HepG2 (cell line): ENCODE results near the gene RPS6KB2. TPM values are rescaled to one million over a fixed set of nuclear protein-coding genes. Genes with fewer than 3 reads are reported as not detected.
A peak's percentile ranks its signal among the peaks of the same experiment; 100 is the strongest.

Source experiments
- ATAC-seq: fragments of 200-7000 bp; cut with Tn5 transposase; 3 replicates; pipeline ENCODE4 v1.9.1; 2020; ENCODE audit warnings: mild to moderate bottlenecking, moderate library complexity
- BruUV-seq: library from RNA; stranded (reverse); fragments of 400-500 nt; replicated peaks from 2 replicates; lab custom pipeline; 2021; lab: Mats Ljungman, UMichigan
- CTCF ChIA-PET: fragments of 300-600 bp; formaldehyde crosslinking; extraction: SDS; loops from one replicate; lab custom pipeline; 2021; ENCODE audit warnings: low total read pairs, inconsistent platforms, low intra/inter-chr PET ratio; lab: Yijun Ruan, JAX
- POLR2A ChIA-PET: fragments of 350-600 bp; sonication (Branson Sonifier 250); formaldehyde crosslinking; loops from one replicate; lab custom pipeline; 2020; ENCODE audit warnings: antibody characterized with exemption, inconsistent platforms; lab: Yijun Ruan, JAX
- DNase-seq: peaks from one replicate; pipeline ENCODE4 v3.0.0-alpha.2; 2015; ENCODE audit warnings: low spot score
- FAIRE-seq: peaks from 3 replicates; lab custom pipeline; 2011; peaks lifted over from hg19 to GRCh38; lab: Jason Lieb, UNC
- H2AFZ ChIP-seq: one replicate; pipeline ENCODE4 v1.6.1; 2011; ENCODE audit warnings: low read length, inconsistent platforms
- H3K27ac ChIP-seq: fragments of 300-600 bp; 3 replicates; pipeline ENCODE4 v1.8.0; 2011; ENCODE audit warnings: mixed run types, mild to moderate bottlenecking, mixed read lengths, low read length, inconsistent platforms; ENCODE audit not compliant: insufficient read depth; ENCODE audit errors: extremely low read length
- H3K27me3 ChIP-seq, 2 experiments: fragments of 200-600 bp in 1 of 2; 2 replicates in 1 of 2; 3 replicates in 1 of 2; pipeline versions ENCODE4 v1.6.0 to v1.8.0; 2011; ENCODE audit warnings: low read length in 2 of 2, mild to moderate bottlenecking in 2 of 2, moderate library complexity in 2 of 2, inconsistent platforms in 1 of 2; ENCODE audit not compliant: insufficient read depth in 2 of 2, control insufficient read depth in 1 of 2
- H3K36me3 ChIP-seq, 2 experiments: fragments of 200-600 bp in 1 of 2; replicated peaks in 1 of 2; 2 replicates in 1 of 2; 3 replicates in 1 of 2; pipeline versions ENCODE4 v1.5.1 to v1.8.0; 2011; ENCODE audit warnings: low read length in 2 of 2, inconsistent platforms in 1 of 2; ENCODE audit not compliant: insufficient read depth in 2 of 2, control insufficient read depth in 1 of 2
- H3K4me1 ChIP-seq: 2 replicates; pipeline ENCODE4 v1.5.1; 2012; ENCODE audit warnings: low read length, inconsistent platforms; ENCODE audit not compliant: insufficient read depth
- H3K4me2 ChIP-seq: 2 replicates; pipeline ENCODE4 v1.6.0; 2011; ENCODE audit warnings: low read depth, low read length, inconsistent platforms
- H3K4me3 ChIP-seq, 3 experiments: fragments of 200-600 bp in 1 of 3; sonication (generic), shearing (Covaris generic) in 1 of 3; replicated peaks in 1 of 3; 2 replicates each; pipeline ENCODE4 v1.5.1; 2011 to 2016; ENCODE audit warnings: low read length in 3 of 3, inconsistent platforms in 2 of 3, low read depth in 2 of 3, mild to moderate bottlenecking in 2 of 3, control low read depth in 1 of 3, mixed read lengths in 1 of 3; ENCODE audit not compliant: insufficient read depth in 1 of 3
- H3K79me2 ChIP-seq: one replicate; pipeline ENCODE4 v1.6.1; 2011; ENCODE audit warnings: low read length, inconsistent platforms; ENCODE audit not compliant: insufficient read depth
- H3K9ac ChIP-seq: 2 replicates; pipeline ENCODE4 v1.6.0; 2011; ENCODE audit warnings: mild to moderate bottlenecking, low read depth, low read length, inconsistent platforms; ENCODE audit not compliant: insufficient read depth
- H3K9me3 ChIP-seq: 2 replicates; pipeline ENCODE4 v1.5.1; 2012; ENCODE audit warnings: mild to moderate bottlenecking, low read length
- H4K20me1 ChIP-seq: 2 replicates; pipeline ENCODE4 v1.6.0; 2011; ENCODE audit warnings: inconsistent platforms, mild to moderate bottlenecking, low read length, moderate library complexity; ENCODE audit not compliant: insufficient read depth
- AGO2 ChIP-seq: fragments of 200-400 bp; formaldehyde crosslinking; optimal IDR thresholded peaks from 2 replicates; pipeline ENCODE3; 2017; ENCODE audit warnings: mild to moderate bottlenecking, low read depth, low read length, moderate library complexity
- ATF7-NPFF ChIP-seq: sonication (generic); formaldehyde crosslinking; IDR thresholded peaks from 2 replicates; pipeline ENCODE4 v1.8.1; 2023; ENCODE audit warnings: mild to moderate bottlenecking, low read depth, missing genetic modification reagents, moderate library complexity
- CBFB ChIP-seq: sonication (generic); formaldehyde crosslinking; IDR thresholded peaks from 2 replicates; pipeline ENCODE4 v1.4.0; 2020; ENCODE audit warnings: missing genetic modification reagents
- ELF3 ChIP-seq: IDR thresholded peaks from 2 replicates; pipeline ENCODE4 v1.6.1; 2016; ENCODE audit warnings: missing genetic modification reagents, missing compliant biosample characterization
- ETV5 ChIP-seq: IDR thresholded peaks from 2 replicates; pipeline ENCODE4 v1.6.1; 2018; ENCODE audit warnings: missing biosample characterization, missing genetic modification reagents, inconsistent platforms, borderline replicate concordance
- KAT2B ChIP-seq: fragments of 150-350 bp; IDR thresholded peaks from 2 replicates; pipeline ENCODE4 v1.6.1; 2014; ENCODE audit warnings: low read depth, low read length, borderline replicate concordance
- MAZ ChIP-seq, 2 experiments: sonication (generic) in 1 of 2; formaldehyde crosslinking in 1 of 2; IDR thresholded peaks; 2 replicates each; pipeline versions ENCODE4 v1.5.0 to v1.6.1; 2012 to 2020; ENCODE audit warnings: low read depth in 2 of 2, mild to moderate bottlenecking in 2 of 2, borderline replicate concordance in 1 of 2, improper control_type of control experiment in 1 of 2, low read length in 1 of 2, missing genetic modification reagents in 1 of 2, moderate library complexity in 1 of 2
- PATZ1 ChIP-seq: sonication (generic); formaldehyde crosslinking; IDR thresholded peaks from 2 replicates; pipeline ENCODE4 v1.4.0; 2020; ENCODE audit warnings: missing genetic modification reagents
- POLR2AphosphoS5 ChIP-seq: IDR thresholded peaks from 2 replicates; pipeline ENCODE4 v1.6.1; 2012; ENCODE audit warnings: low read depth, low read length
- RAD21 ChIP-seq: fragments of 450-650 bp; formaldehyde crosslinking; IDR thresholded peaks from 2 replicates; pipeline ENCODE4 v1.5.0; 2020; ENCODE audit warnings: mild to moderate bottlenecking
- SP4 ChIP-seq: sonication (generic); formaldehyde crosslinking; IDR thresholded peaks from 2 replicates; pipeline ENCODE4 v1.8.1; 2023; ENCODE audit warnings: mild to moderate bottlenecking, missing genetic modification reagents
- TMF1 ChIP-seq: sonication (generic); formaldehyde crosslinking; IDR thresholded peaks from 2 replicates; pipeline ENCODE4 v1.8.1; 2022; ENCODE audit warnings: low read depth, missing genetic modification reagents
- ZFX ChIP-seq: sonication (generic); formaldehyde crosslinking; IDR thresholded peaks from 2 replicates; pipeline ENCODE4 v1.4.0; 2020; ENCODE audit warnings: mild to moderate bottlenecking, low read depth, missing genetic modification reagents, moderate library complexity
- ZNF276 ChIP-seq: sonication (generic); formaldehyde crosslinking; IDR thresholded peaks from 2 replicates; pipeline ENCODE4 v1.4.0; 2020; ENCODE audit warnings: mild to moderate bottlenecking, low read depth, missing genetic modification reagents
- ZNF441 ChIP-seq: sonication (generic); formaldehyde crosslinking; IDR thresholded peaks from 2 replicates; pipeline ENCODE4 v1.7.0; 2021; ENCODE audit warnings: missing genetic modification reagents, borderline replicate concordance
- ZNF816 ChIP-seq: sonication (generic); formaldehyde crosslinking; IDR thresholded peaks from 2 replicates; pipeline ENCODE4 v1.8.0; 2022; ENCODE audit warnings: missing genetic modification reagents, mild to moderate bottlenecking, borderline replicate concordance
- WGBS: methylation state at CpG from one replicate; pipeline ENCODE4 v1.1.6; 2017; ENCODE audit warnings: low lambda C conversion rate; 5-methylcytosine and 5-hydroxymethylcytosine counted together
- in situ Hi-C: cut with HindIII; loops from 2 replicates; pipeline ENCODE4 v1.10.0; 2017; ENCODE audit warnings: low pct_unique_long_range_greater_than_20kb; ENCODE audit not compliant: extremely low pct_ligation_motif_present
- intact Hi-C: fragments of 100-400 bp; cut with micrococcal nuclease; formaldehyde crosslinking; loops from one replicate; pipeline ENCODE4 v1.10.0; 2022; ENCODE audit not compliant: unreplicated experiment
- polyA plus RNA-seq, 8 experiments: library from polyadenylated mRNA; depleted of rRNA in 3 of 8; stranded (reverse) in 7 of 8; unstranded in 1 of 8; fragments of >200 nt; fragmentation: Illumina TruSeq in 4 of 8; extraction: Trizol in 4 of 8; gene quantifications; 2 replicates each; pipeline versions ENCODE4 v1.2.1 to v1.2.3, GENCODE V29; 2011 to 2016; ENCODE audit warnings: low read depth in 4 of 8, missing spikeins in 1 of 8, mixed read lengths in 1 of 8; ENCODE audit not compliant: insufficient read depth in 1 of 8
- total RNA-seq, 5 experiments: library from RNA; depleted of rRNA; stranded (reverse); fragments of >200 nt; fragmentation: Illumina TruSeq; extraction: Trizol; gene quantifications; 2 replicates each; pipeline ENCODE4 v1.2.3, GENCODE V29; 2016; ENCODE audit warnings: low read depth in 1 of 5

RPS6KB2 gene
- total and polyA plus RNA-seq, 2 of the 13 experiments (the other 11 are each of a cell fraction or from before 2014, with no cell fraction given): 52.9 to 54.8 TPM

DNA sequence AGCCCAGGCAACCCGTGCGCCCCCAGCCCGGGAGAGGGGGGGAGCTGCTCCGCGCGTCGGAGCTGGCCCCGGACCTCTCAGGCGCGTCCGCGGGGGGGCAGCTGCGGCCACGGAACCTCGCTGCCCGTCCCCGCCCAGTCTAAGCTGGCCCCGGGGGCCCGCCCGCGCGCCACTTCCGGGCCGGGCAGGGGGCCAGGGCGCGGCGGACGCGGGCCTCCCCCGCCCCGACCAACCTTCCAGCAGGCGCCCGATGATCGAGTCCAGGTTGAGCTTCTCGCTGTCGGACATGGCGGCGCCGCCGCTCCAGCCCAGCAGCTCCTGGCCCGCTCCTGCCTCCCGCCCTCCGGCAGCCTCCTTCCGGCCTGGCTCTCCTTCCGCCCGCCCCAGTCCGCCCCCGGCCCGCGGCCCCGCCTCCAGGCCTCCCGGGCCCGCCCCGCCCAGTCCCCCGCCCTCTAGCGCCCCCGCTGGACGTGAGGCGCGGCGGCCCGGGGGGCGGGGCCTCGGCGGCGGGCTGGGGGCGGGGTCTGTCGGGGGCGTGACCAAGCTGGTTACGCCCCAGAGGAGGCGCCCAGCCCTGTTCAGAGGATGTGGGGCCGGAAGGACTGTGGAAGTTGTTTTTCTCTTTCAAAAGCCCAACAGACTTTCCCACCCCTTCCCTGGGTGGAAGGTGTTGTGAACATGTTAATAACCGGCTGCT is 26.7 kb upstream of the RPS6KB2 start, which contains the start of gene PPP1CA:
Gene PPP1CA, minus strand, starts transcription at position 364 of the 697 bp plus-strand sequence. Its CDS starts 76 bp downstream, at position 288.
- BruUV-seq: no TSS peak
- in situ Hi-C loops (loop anchor here (5.0 kb wide), 2 partner anchors 66 to 106 kb away; partner anchors contain the start of genes CDK2AP2, PITPNM1 and TMEM134), intact Hi-C loops (no loop called here)
- DNase-seq: peak; percentile 75
- peak within 1 kb of the TSS; percentile 88 for H3K4me2 ChIP-seq
- FAIRE-seq: peak; percentile 85
- 0% methylated on average over 4 of the region's 73 CpGs for WGBS
- peaks cover 58% of the 10 kb centered on the region for H3K4me1 ChIP-seq
- H3K27ac ChIP-seq: peak within 1 kb of the TSS; percentile 84
- H3K9me3 ChIP-seq: no peaks in the 10 kb centered on the region
- H3K9ac ChIP-seq: peak within 1 kb of the TSS; percentile 93
- peaks cover 14% of the 10 kb centered on the region for H3K79me2 ChIP-seq
- ChIA-PET POLR2A (interaction anchor here (0.6 to 6.2 kb wide), 29 partner anchors 9 to 229 kb away, joined by 3 to 81 read pairs (median 5); partner anchors contain the start of genes AIP, ANKRD13D, CLCF1 and CORO1B), CTCF (interaction anchor here (1.0 kb wide), 2 partner anchors 82 to 104 kb away, joined by 3 to 6 read pairs; partner anchors contain the start of genes AIP and PITPNM1)
- peak; percentile 78 for ATAC-seq
- H3K36me3 ChIP-seq: peaks cover 14 to 21% of the 10 kb centered on the region in 2 experiments; a peak in 3 of 5 replicates
- H4K20me1 ChIP-seq: peaks cover 3% of the 10 kb centered on the region; the same call in 1 of the 2 replicates
- H2AFZ ChIP-seq: no peak within 1 kb of the TSS
- no peaks in the 10 kb centered on the region for H3K27me3 ChIP-seq
- peak within 1 kb of the TSS; percentile 77 to 98 (median 94) for H3K4me3 ChIP-seq
- TF ChIP-seq AGO2 (peak; percentile 11), ZNF816 (peak; percentile 58; the same call in 1 of the 2 replicates), RAD21 (CRISPR knock-in tag) (peak; percentile 84), PATZ1 (CRISPR knock-in tag) (peak; percentile 88), CBFB (CRISPR knock-in tag) (0 out of 2 replicates have a peak, but pooled peaks have one; percentile 9), ZNF441 (peak; percentile 66; the same call in 1 of the 2 replicates), ETV5 (CRISPR knock-in tag) (peak; percentile 73; the same call in 1 of the 2 replicates), MAZ (IDR thresholded peaks at IDR 0.05; ENCODE audit: borderline replicate concordance, low read depth, low read length) (peak; percentile 74), MAZ (CRISPR knock-in tag; IDR thresholded peaks at IDR 0.05; ENCODE audit: low read depth) (peak; percentile 84), ZFX (CRISPR knock-in tag) (peak; percentile 47; the same call in 1 of the 2 replicates), ZNF276 (CRISPR knock-in tag) (no peak), KAT2B (no peak), ELF3 (CRISPR knock-in tag) (0 out of 2 replicates have a peak, but pooled peaks have one; percentile 6), SP4 (peak; percentile 81), ATF7-NPFF (CRISPR knock-in tag) (peak; percentile 48; the same call in 1 of the 2 replicates), POLR2AphosphoS5 (peak; percentile 84), TMF1 (peak; percentile 17; the same call in 1 of the 2 replicates)
